SK-N-SH (cell line): ENCODE data around the gene OLFM2. TPM values are rescaled to one million over a fixed set of nuclear protein-coding genes. Genes with fewer than 3 reads are reported as not detected.

Experiments
- CTCF ChIA-PET: fragments of 300-600, 350-600 bp; formaldehyde crosslinking; extraction: SDS; loops from one replicate; lab custom pipeline; 2021; lab: Yijun Ruan, JAX
- POLR2A ChIA-PET: fragments of 350-600 bp; sonication (Branson Sonifier 250); formaldehyde crosslinking; extraction: SDS; loops from one replicate; lab custom pipeline; 2020; ENCODE audit warnings: antibody characterized with exemption, inconsistent platforms; lab: Yijun Ruan, JAX
- DNase-seq: peaks from one replicate; pipeline ENCODE4 v3.0.0; 2012
- H2AFZ ChIP-seq: fragments of 200-600 bp; sonication (generic); 2 replicates; pipeline ENCODE4 v1.8.1; 2016; ENCODE audit warnings: antibody characterized with exemption, mild to moderate bottlenecking, low read depth
- H3F3A ChIP-seq: fragments of 200-600 bp; sonication (generic); replicated peaks from 2 replicates; pipeline ENCODE3; 2016; ENCODE audit warnings: antibody characterized with exemption, mild to moderate bottlenecking; ENCODE audit not compliant: insufficient read depth
- H3K27ac ChIP-seq, 2 experiments: fragments of 200-500 bp in 1 of 2; fragments of 200-600 bp in 1 of 2; sonication (Bioruptor generic) in 1 of 2; sonication (generic), shearing (Covaris generic) in 1 of 2; 2 replicates each; pipeline versions ENCODE4 v1.5.1 to v1.6.1; 2014 to 2016; ENCODE audit warnings: low read depth in 2 of 2, inconsistent platforms in 1 of 2, low read length in 1 of 2, mild to moderate bottlenecking in 1 of 2, mixed read lengths in 1 of 2
- H3K27me3 ChIP-seq: fragments of 200-600 bp; sonication (generic), shearing (Covaris generic); 2 replicates; pipeline ENCODE4 v1.6.1; 2016; ENCODE audit warnings: mixed run types; ENCODE audit not compliant: insufficient read depth
- H3K36me3 ChIP-seq, 2 experiments: fragments of 200-500 bp in 1 of 2; fragments of 200-600 bp in 1 of 2; sonication (Bioruptor generic) in 1 of 2; sonication (generic) in 1 of 2; replicated peaks in 1 of 2; 2 replicates each; pipeline versions ENCODE3 to v1.5.1; 2014 to 2016; ENCODE audit warnings: low read length in 1 of 2, mild to moderate bottlenecking in 1 of 2; ENCODE audit not compliant: insufficient read depth in 2 of 2, control insufficient read depth in 1 of 2
- H3K4me1 ChIP-seq, 2 experiments: fragments of 200-500 bp in 1 of 2; fragments of 200-600 bp in 1 of 2; sonication (Bioruptor generic) in 1 of 2; sonication (generic), shearing (Covaris generic) in 1 of 2; 2 replicates each; pipeline versions ENCODE4 v1.5.1 to v1.6.1; 2014 to 2016; ENCODE audit warnings: low read depth in 1 of 2, low read length in 1 of 2, mixed run types in 1 of 2; ENCODE audit not compliant: insufficient read depth in 2 of 2, control insufficient read depth in 1 of 2
- H3K4me2 ChIP-seq: fragments of 200-600 bp; sonication (generic), shearing (Covaris generic); 2 replicates; pipeline ENCODE4 v1.6.1; 2017; ENCODE audit warnings: mixed run types
- H3K4me3 ChIP-seq, 2 experiments: fragments of 200-500 bp in 1 of 2; fragments of 200-600 bp in 1 of 2; sonication (Bioruptor generic) in 1 of 2; sonication (generic), shearing (Covaris generic) in 1 of 2; 2 replicates each; pipeline versions ENCODE4 v1.5.1 to v1.8.1; 2014 to 2016; ENCODE audit warnings: low read depth in 2 of 2, inconsistent platforms in 1 of 2, low read length in 1 of 2, mild to moderate bottlenecking in 1 of 2, mixed read lengths in 1 of 2, moderate library complexity in 1 of 2
- H3K79me2 ChIP-seq: fragments of 200-600 bp; sonication (generic); 2 replicates; pipeline ENCODE4 v1.8.1; 2017; ENCODE audit warnings: mild to moderate bottlenecking; ENCODE audit not compliant: insufficient read depth
- H3K9ac ChIP-seq: fragments of 200-600 bp; sonication (generic); 2 replicates; pipeline ENCODE4 v1.6.1; 2017; ENCODE audit warnings: mixed run types
- H3K9me2 ChIP-seq: fragments of 200-600 bp; sonication (generic); 2 replicates; pipeline ENCODE4 v1.6.1; 2017; ENCODE audit warnings: mixed run types
- H3K9me3 ChIP-seq: fragments of 200-600 bp; sonication (generic); 2 replicates; pipeline ENCODE4 v1.6.1; 2017; ENCODE audit warnings: mixed run types, mild to moderate bottlenecking, moderate library complexity
- H4K20me1 ChIP-seq: fragments of 200-600 bp; sonication (generic); 2 replicates; pipeline ENCODE4 v1.6.1; 2017; ENCODE audit warnings: mild to moderate bottlenecking, mixed run types; ENCODE audit not compliant: insufficient read depth
- CHD2 ChIP-seq: fragments of 150-350 bp; IDR thresholded peaks from 2 replicates; pipeline ENCODE4 v1.6.1; 2018; ENCODE audit warnings: low read length; ENCODE audit not compliant: partially characterized antibody
- EP300 ChIP-seq, 2 experiments: IDR thresholded peaks; 2 replicates each; pipeline versions ENCODE4 v1.4.0 to v1.6.1; 2012; ENCODE audit warnings: borderline replicate concordance in 1 of 2, low read depth in 1 of 2, low read length in 1 of 2
- FOSL2 ChIP-seq: IDR thresholded peaks from 2 replicates; pipeline ENCODE4 v1.4.0; 2012; ENCODE audit warnings: low read depth, mild to moderate bottlenecking, moderate library complexity, borderline replicate concordance
- NFIC ChIP-seq: IDR thresholded peaks from 2 replicates; pipeline ENCODE4 v1.4.0; 2012; ENCODE audit warnings: borderline replicate concordance
- POLR2AphosphoS5 ChIP-seq: IDR thresholded peaks from 2 replicates; pipeline ENCODE4 v1.6.1; 2012; ENCODE audit warnings: low read depth, low read length
- SMC3 ChIP-seq: IDR thresholded peaks from 2 replicates; pipeline ENCODE4 v1.6.1; 2012; ENCODE audit warnings: low read depth, low read length, improper control_type of control experiment
- TAF1 ChIP-seq: IDR thresholded peaks from 2 replicates; pipeline ENCODE4 v1.6.1; 2012; ENCODE audit warnings: low read depth, mild to moderate bottlenecking, low read length, moderate library complexity, borderline replicate concordance
- TEAD4 ChIP-seq: IDR thresholded peaks from 2 replicates; pipeline ENCODE4 v1.4.0; 2012; ENCODE audit warnings: mild to moderate bottlenecking, borderline replicate concordance; ENCODE audit not compliant: insufficient read depth
- WGBS: methylation state at CpG from one replicate; pipeline ENCODE4 v1.1.6; 2017; ENCODE audit warnings: low lambda C conversion rate; 5-methylcytosine and 5-hydroxymethylcytosine counted together
- polyA plus RNA-seq, 3 experiments: library from polyadenylated mRNA; depleted of rRNA; stranded (reverse); fragments of >200 nt; gene quantifications; 2 replicates each; pipeline ENCODE4 v1.2.3, GENCODE V29; 2012
- TF ChIP-seq, protein P1 (sequence below): IDR thresholded peaks from 2 replicates; pipeline ENCODE4 v1.4.0; 2012; ENCODE audit warnings: low read depth, borderline replicate concordance
- TF ChIP-seq, protein P2 (sequence below): IDR thresholded peaks from 2 replicates; pipeline ENCODE4 v1.6.1; 2012; ENCODE audit warnings: mild to moderate bottlenecking, low read depth, low read length, moderate library complexity
- TF ChIP-seq, protein P3 (sequence below): fragments of 150-350 bp; IDR thresholded peaks from 2 replicates; pipeline ENCODE4 v1.6.1; 2016; ENCODE audit warnings: mild to moderate bottlenecking, low read depth, low read length
- TF ChIP-seq, protein P4 (sequence below): IDR thresholded peaks from 2 replicates; pipeline ENCODE4 v1.4.0; 2012; ENCODE audit warnings: low read depth

Gene OLFM2
- 8.2 and 10.7 TPM in 2 replicates for polyA plus RNA-seq (2012; rRNA removed)
- 4.2 and 7.2 TPM in 2 replicates for polyA plus RNA-seq (2012; cell fraction: cytosol; rRNA removed)
- polyA plus RNA-seq (2012; cell fraction: nucleus; rRNA removed), result 3.0 and 4.0 TPM in 2 replicates

DNA sequence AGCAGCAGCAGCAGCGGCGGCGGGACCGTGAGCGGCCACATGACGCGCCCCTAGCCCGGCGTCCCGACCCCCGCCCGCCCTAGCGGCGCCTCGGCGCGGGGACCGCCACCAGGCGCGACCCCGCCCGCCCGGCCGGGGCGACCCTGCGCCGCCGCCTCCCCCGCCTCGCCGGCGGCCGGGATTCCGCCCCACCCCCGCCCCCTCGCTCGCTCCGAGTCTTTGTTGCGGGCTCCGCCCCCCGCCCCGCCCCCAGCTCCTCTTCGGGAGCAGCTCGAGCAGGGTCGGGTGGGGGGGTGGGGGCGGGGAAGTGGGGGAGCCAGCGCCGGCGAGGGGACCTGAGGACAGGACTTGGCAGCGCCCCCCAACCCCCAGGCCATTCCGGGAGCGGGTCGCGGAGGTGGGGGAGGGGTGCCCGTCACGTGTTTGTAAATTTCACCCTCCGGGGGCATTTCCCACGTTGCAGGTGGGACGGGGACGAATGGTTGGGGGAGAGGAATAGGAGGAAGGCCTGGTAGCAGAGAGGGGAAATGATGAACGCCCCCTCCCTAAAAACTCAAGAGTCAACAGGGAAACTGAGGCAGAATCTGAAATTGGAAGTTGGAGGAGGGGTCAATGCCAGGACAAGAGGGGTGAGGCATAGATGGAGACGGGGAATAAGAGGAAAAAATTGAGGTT is at the start of gene OLFM2:
Gene OLFM2 (minus strand): TSS at position 190 of the 675 bp plus-strand sequence. CDS start 149 bp downstream, at position 41.
- Histone ChIP-seq H3K27me3 (peaks cover 23% of the 10 kb centered on the region; the same call in 1 of the 2 replicates), H3K27ac (peak within 1 kb of the TSS in 1 of 2 experiments; percentile 16; a peak in 1 of 4 replicates), H3K4me1 (peaks cover 5 to 17% of the 10 kb centered on the region in 2 experiments; a peak in 3 of 4 replicates), H4K20me1 (no peaks in the 10 kb centered on the region), H2AFZ (no peak within 1 kb of the TSS), H3F3A (peaks cover 2% of the 10 kb centered on the region), H3K9me3 (no peaks in the 10 kb centered on the region), H3K4me3 (peak within 1 kb of the TSS; percentile 35 to 48; a peak in 3 of 4 replicates), H3K9ac (no peak within 1 kb of the TSS), H3K4me2 (peak within 1 kb of the TSS; percentile 73; the same call in 1 of the 2 replicates), H3K79me2 (no peaks in the 10 kb centered on the region), H3K36me3 (no peaks in the 10 kb centered on the region), H3K9me2 (no peaks in the 10 kb centered on the region)
- under 1% methylated on average over 10 of the region's 62 CpGs for WGBS
- POLR2A ChIA-PET, result no interaction called here
- CTCF ChIA-PET, result interaction anchor here (1.6 to 7.7 kb wide), 3 partner anchors 18 to 93 kb away, joined by 4 to 142 read pairs (median 5); no protein-coding TSS in a partner anchor
- TF ChIP-seq FOSL2, result no peak
- TF ChIP-seq, protein P1, sequence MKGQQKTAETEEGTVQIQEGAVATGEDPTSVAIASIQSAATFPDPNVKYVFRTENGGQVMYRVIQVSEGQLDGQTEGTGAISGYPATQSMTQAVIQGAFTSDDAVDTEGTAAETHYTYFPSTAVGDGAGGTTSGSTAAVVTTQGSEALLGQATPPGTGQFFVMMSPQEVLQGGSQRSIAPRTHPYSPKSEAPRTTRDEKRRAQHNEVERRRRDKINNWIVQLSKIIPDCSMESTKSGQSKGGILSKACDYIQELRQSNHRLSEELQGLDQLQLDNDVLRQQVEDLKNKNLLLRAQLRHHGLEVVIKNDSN, result peak; percentile 27; the same call in 1 of the 2 replicates
- DNase-seq, result peak; percentile 93

DNA sequence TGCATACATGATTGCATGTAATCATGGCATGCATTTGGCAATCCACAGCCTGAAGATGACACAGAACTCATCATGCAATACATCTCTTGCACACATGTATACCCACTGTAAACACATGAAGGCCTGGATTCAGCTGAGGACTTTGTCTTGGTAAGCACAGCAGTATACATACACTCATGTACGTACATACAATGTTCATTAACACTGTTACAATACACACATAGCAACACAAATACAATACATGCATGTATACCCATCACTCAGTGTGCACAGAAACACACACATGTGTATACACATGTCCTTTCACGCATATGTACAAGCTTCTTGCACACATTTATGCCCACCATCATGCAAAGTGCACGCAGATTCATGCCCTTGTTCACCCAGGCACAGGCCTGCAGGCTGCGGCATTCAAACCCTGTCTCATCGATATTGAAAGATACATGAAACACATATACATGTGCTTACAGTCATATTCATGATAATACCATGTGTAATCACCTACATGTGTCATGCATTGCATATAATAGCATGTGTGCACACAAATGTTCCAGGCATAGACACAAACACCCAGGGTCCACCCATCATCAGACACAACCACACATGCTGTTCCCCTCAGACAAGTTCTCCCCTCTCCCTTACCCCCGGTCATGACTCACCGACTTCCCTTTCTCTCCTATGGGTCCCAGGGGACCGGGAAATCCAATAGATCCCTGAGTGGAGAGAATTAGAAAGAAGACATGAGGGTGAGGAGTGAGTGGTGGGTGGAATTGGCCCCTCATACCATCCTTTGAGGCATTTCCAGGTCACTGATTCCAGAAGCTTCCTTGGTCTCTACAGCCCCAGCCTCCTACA is 45.3 kb upstream of the OLFM2 start:
- DNase-seq, result no peak
- no peaks in the 10 kb centered on the region for H4K20me1 ChIP-seq
- H3K9me2 ChIP-seq, result no peaks in the 10 kb centered on the region
- no peaks in the 10 kb centered on the region for H3K9me3 ChIP-seq
- H3K27ac ChIP-seq, result no peak overlapping the region
- CTCF ChIA-PET, result interaction anchor here (1.1 kb wide), 1 partner anchor 19 kb away, joined by 4 read pairs; no protein-coding TSS in a partner anchor
- H3K36me3 ChIP-seq, result no peaks in the 10 kb centered on the region
- peaks cover 23% of the 10 kb centered on the region for H3K27me3 ChIP-seq
- H3K4me2 ChIP-seq, result no peak overlapping the region
- TF ChIP-seq TAF1, result no peak
- TF ChIP-seq FOSL2, result no peak
- TF ChIP-seq, protein P2, sequence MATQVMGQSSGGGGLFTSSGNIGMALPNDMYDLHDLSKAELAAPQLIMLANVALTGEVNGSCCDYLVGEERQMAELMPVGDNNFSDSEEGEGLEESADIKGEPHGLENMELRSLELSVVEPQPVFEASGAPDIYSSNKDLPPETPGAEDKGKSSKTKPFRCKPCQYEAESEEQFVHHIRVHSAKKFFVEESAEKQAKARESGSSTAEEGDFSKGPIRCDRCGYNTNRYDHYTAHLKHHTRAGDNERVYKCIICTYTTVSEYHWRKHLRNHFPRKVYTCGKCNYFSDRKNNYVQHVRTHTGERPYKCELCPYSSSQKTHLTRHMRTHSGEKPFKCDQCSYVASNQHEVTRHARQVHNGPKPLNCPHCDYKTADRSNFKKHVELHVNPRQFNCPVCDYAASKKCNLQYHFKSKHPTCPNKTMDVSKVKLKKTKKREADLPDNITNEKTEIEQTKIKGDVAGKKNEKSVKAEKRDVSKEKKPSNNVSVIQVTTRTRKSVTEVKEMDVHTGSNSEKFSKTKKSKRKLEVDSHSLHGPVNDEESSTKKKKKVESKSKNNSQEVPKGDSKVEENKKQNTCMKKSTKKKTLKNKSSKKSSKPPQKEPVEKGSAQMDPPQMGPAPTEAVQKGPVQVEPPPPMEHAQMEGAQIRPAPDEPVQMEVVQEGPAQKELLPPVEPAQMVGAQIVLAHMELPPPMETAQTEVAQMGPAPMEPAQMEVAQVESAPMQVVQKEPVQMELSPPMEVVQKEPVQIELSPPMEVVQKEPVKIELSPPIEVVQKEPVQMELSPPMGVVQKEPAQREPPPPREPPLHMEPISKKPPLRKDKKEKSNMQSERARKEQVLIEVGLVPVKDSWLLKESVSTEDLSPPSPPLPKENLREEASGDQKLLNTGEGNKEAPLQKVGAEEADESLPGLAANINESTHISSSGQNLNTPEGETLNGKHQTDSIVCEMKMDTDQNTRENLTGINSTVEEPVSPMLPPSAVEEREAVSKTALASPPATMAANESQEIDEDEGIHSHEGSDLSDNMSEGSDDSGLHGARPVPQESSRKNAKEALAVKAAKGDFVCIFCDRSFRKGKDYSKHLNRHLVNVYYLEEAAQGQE, result no peak
- no peak for TF ChIP-seq CHD2
- no peak for TF ChIP-seq POLR2AphosphoS5
- no peak for TF ChIP-seq SMC3
- TF ChIP-seq TEAD4, result no peak
- TF ChIP-seq, protein P3, sequence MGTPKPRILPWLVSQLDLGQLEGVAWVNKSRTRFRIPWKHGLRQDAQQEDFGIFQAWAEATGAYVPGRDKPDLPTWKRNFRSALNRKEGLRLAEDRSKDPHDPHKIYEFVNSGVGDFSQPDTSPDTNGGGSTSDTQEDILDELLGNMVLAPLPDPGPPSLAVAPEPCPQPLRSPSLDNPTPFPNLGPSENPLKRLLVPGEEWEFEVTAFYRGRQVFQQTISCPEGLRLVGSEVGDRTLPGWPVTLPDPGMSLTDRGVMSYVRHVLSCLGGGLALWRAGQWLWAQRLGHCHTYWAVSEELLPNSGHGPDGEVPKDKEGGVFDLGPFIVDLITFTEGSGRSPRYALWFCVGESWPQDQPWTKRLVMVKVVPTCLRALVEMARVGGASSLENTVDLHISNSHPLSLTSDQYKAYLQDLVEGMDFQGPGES, result no peak
- no peak for TF ChIP-seq NFIC
- TF ChIP-seq, protein P4, sequence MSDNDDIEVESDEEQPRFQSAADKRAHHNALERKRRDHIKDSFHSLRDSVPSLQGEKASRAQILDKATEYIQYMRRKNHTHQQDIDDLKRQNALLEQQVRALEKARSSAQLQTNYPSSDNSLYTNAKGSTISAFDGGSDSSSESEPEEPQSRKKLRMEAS, result no peak
- no peak for TF ChIP-seq EP300 (IDR thresholded peaks at IDR 0.05; ENCODE audit: borderline replicate concordance in 1 of 2, low read depth in 1 of 2, low read length in 1 of 2)
- H3K4me3 ChIP-seq, result no peak overlapping the region
- H3F3A ChIP-seq, result no peaks in the 10 kb centered on the region
- H2AFZ ChIP-seq, result no peak overlapping the region
- 28% methylated on average over 8 of the region's 8 CpGs for WGBS
- no peaks in the 10 kb centered on the region for H3K4me1 ChIP-seq
- H3K79me2 ChIP-seq, result no peaks in the 10 kb centered on the region
- POLR2A ChIA-PET, result no interaction called here
- H3K9ac ChIP-seq, result no peak overlapping the region
